ENCODE results near the gene KRTAP12-1. TPM values are rescaled to one million over a fixed set of nuclear protein-coding genes. Genes with fewer than 3 reads are reported as not detected.

Gene KRTAP12-1
- total RNA-seq, 2 experiments from 2014 or later = not detected

- no peak for DNase-seq
- Mint-ChIP-seq H3K27me3 (peaks cover 22% of the 10 kb centered on the region), H3K4me1 (ENCODE audit: low read depth) (peaks cover 10% of the 10 kb centered on the region), H3K4me3 (no peak overlapping the region), H3K9me3 (no peaks in the 10 kb centered on the region), H3K27ac (no peak overlapping the region), H3K36me3 (no peaks in the 10 kb centered on the region)
- intact Hi-C loops (cut with micrococcal nuclease) = no loop called here
- ChIA-PET CTCF (interaction anchor here (1.3 kb wide), 1 partner anchor 212 kb away, joined by 3 read pairs; no protein-coding TSS in a partner anchor), POLR2A (interaction anchor here (1.3 kb wide), 1 partner anchor 13 kb away, joined by 4 read pairs; no protein-coding TSS in a partner anchor)
These were observed 40.8 kb upstream of the KRTAP12-1 start for GRCh38 chr21:44722731-44723130.

- CTCF ChIA-PET = interaction anchor here (1.2 kb wide), 1 partner anchor 22 kb away, joined by 4 read pairs; no protein-coding TSS in a partner anchor
- POLR2A ChIA-PET = no interaction called here
- intact Hi-C loops (cut with micrococcal nuclease) = no loop called here
- Mint-ChIP-seq H3K9me3 (no peaks in the 10 kb centered on the region), H3K27me3 (peaks cover 20% of the 10 kb centered on the region), H3K36me3 (no peaks in the 10 kb centered on the region), H3K4me1 (ENCODE audit: low read depth) (peaks cover 10% of the 10 kb centered on the region), H3K4me3 (no peak overlapping the region), H3K27ac (no peak overlapping the region)
- DNase-seq = no peak
These were observed 38.2 kb upstream of the KRTAP12-1 start for GRCh38 chr21:44720170-44720569.

- intact Hi-C loops (cut with micrococcal nuclease) = no loop called here
- H3K27me3 Mint-ChIP-seq = peaks cover 29% of the 10 kb centered on the region
- no peak for DNase-seq
- ChIA-PET CTCF (no interaction called here), POLR2A (no interaction called here)
- no peak overlapping the region for H3K4me3 Mint-ChIP-seq
- no peak overlapping the region for H3K27ac Mint-ChIP-seq
- H3K36me3 Mint-ChIP-seq = no peaks in the 10 kb centered on the region
- H3K9me3 Mint-ChIP-seq = no peaks in the 10 kb centered on the region
- H3K4me1 Mint-ChIP-seq (ENCODE audit: low read depth) = peaks cover 12% of the 10 kb centered on the region
These were observed 36.6 kb upstream of the KRTAP12-1 start for GRCh38 chr21:44718571-44718970.

- H3K4me1 Mint-ChIP-seq (ENCODE audit: low read depth) = peaks cover 10% of the 10 kb centered on the region
- no peaks in the 10 kb centered on the region for H3K36me3 Mint-ChIP-seq
- no peak for DNase-seq
- ChIA-PET CTCF (no interaction called here), POLR2A (no interaction called here)
- no peaks in the 10 kb centered on the region for H3K9me3 Mint-ChIP-seq
- H3K27me3 Mint-ChIP-seq = peaks cover 32% of the 10 kb centered on the region
- H3K27ac Mint-ChIP-seq = no peak overlapping the region
- intact Hi-C loops (cut with micrococcal nuclease) = no loop called here
- no peak overlapping the region for H3K4me3 Mint-ChIP-seq
These were observed 36.1 kb upstream of the KRTAP12-1 start for GRCh38 chr21:44718093-44718492.

- no peaks in the 10 kb centered on the region for H3K36me3 Mint-ChIP-seq
- intact Hi-C loops (cut with micrococcal nuclease) = no loop called here
- no peak overlapping the region for H3K4me3 Mint-ChIP-seq
- peaks cover 33% of the 10 kb centered on the region for H3K27me3 Mint-ChIP-seq
- POLR2A ChIA-PET = no interaction called here
- H3K27ac Mint-ChIP-seq = no peak overlapping the region
- H3K9me3 Mint-ChIP-seq = no peaks in the 10 kb centered on the region
- peaks cover 6% of the 10 kb centered on the region for H3K4me1 Mint-ChIP-seq (ENCODE audit: low read depth)
- no peak for DNase-seq
- CTCF ChIA-PET = no interaction called here
These were observed 35.0 kb upstream of the KRTAP12-1 start for GRCh38 chr21:44716984-44717383.

GRCh38 chr21:44714905-44715304 lies 32.9 kb upstream of the KRTAP12-1 start:
- H3K27me3 Mint-ChIP-seq = peaks cover 49% of the 10 kb centered on the region
- H3K4me1 Mint-ChIP-seq (ENCODE audit: low read depth) = peaks cover 20% of the 10 kb centered on the region
- intact Hi-C loops (cut with micrococcal nuclease) = no loop called here
- H3K4me3 Mint-ChIP-seq = no peak overlapping the region
- no peak overlapping the region for H3K27ac Mint-ChIP-seq
- POLR2A ChIA-PET = no interaction called here
- no peak for DNase-seq
- H3K9me3 Mint-ChIP-seq = no peaks in the 10 kb centered on the region
- CTCF ChIA-PET = no interaction called here
- H3K36me3 Mint-ChIP-seq = no peaks in the 10 kb centered on the region

GRCh38 chr21:44713846-44714245 lies 31.9 kb upstream of the KRTAP12-1 start:
- CTCF ChIA-PET = no interaction called here
- peaks cover 58% of the 10 kb centered on the region for H3K27me3 Mint-ChIP-seq
- intact Hi-C loops (cut with micrococcal nuclease) = no loop called here
- no peaks in the 10 kb centered on the region for H3K9me3 Mint-ChIP-seq
- peaks cover 28% of the 10 kb centered on the region for H3K4me1 Mint-ChIP-seq (ENCODE audit: low read depth)
- POLR2A ChIA-PET = no interaction called here
- no peaks in the 10 kb centered on the region for H3K36me3 Mint-ChIP-seq
- no peak overlapping the region for H3K4me3 Mint-ChIP-seq
- no peak for DNase-seq
- no peak overlapping the region for H3K27ac Mint-ChIP-seq

- Mint-ChIP-seq H3K9me3 (no peaks in the 10 kb centered on the region), H3K27ac (no peak overlapping the region), H3K27me3 (peaks cover 65% of the 10 kb centered on the region), H3K4me3 (no peak overlapping the region), H3K36me3 (no peaks in the 10 kb centered on the region), H3K4me1 (ENCODE audit: low read depth) (peaks cover 32% of the 10 kb centered on the region)
- ChIA-PET POLR2A (no interaction called here), CTCF (interaction anchor here (0.6 kb wide), 1 partner anchor 738 kb away, joined by 3 read pairs; no protein-coding TSS in a partner anchor)
- intact Hi-C loops (cut with micrococcal nuclease) = no loop called here
- DNase-seq = no peak
These were observed 31.2 kb upstream of the KRTAP12-1 start for GRCh38 chr21:44713130-44713529.

- Mint-ChIP-seq H3K4me1 (ENCODE audit: low read depth) (peaks cover 34% of the 10 kb centered on the region), H3K27ac (no peak overlapping the region), H3K36me3 (no peaks in the 10 kb centered on the region), H3K4me3 (no peak overlapping the region), H3K27me3 (peaks cover 72% of the 10 kb centered on the region), H3K9me3 (no peaks in the 10 kb centered on the region)
- intact Hi-C loops (cut with micrococcal nuclease) = no loop called here
- ChIA-PET CTCF (no interaction called here), POLR2A (no interaction called here)
- no peak for DNase-seq
These were observed 30.5 kb upstream of the KRTAP12-1 start for GRCh38 chr21:44712203-44713028.

GRCh38 chr21:44711327-44712202 lies 29.6 kb upstream of the KRTAP12-1 start, which contains the start of gene TSPEAR:
Gene TSPEAR (minus strand): TSS chr21:44711572. CDS start chr21:44711514, 58 bp downstream.
- Mint-ChIP-seq H3K27me3 (peaks cover 78% of the 10 kb centered on the region), H3K27ac (no peak within 1 kb of the TSS), H3K36me3 (no peaks in the 10 kb centered on the region), H3K4me3 (no peak within 1 kb of the TSS), H3K4me1 (ENCODE audit: low read depth) (peaks cover 34% of the 10 kb centered on the region), H3K9me3 (no peaks in the 10 kb centered on the region)
- ChIA-PET CTCF (no interaction called here), POLR2A (no interaction called here)
- intact Hi-C loops (cut with micrococcal nuclease) = no loop called here
- peak; percentile 10 for DNase-seq

GRCh38 chr21:44710756-44711326 lies 28.9 kb upstream of the KRTAP12-1 start:
- POLR2A ChIA-PET = no interaction called here
- Mint-ChIP-seq H3K9me3 (peaks cover 4% of the 10 kb centered on the region), H3K27me3 (peaks cover 80% of the 10 kb centered on the region), H3K27ac (no peak overlapping the region), H3K4me3 (no peak overlapping the region), H3K4me1 (ENCODE audit: low read depth) (peaks cover 34% of the 10 kb centered on the region), H3K36me3 (peaks cover 3% of the 10 kb centered on the region)
- peak; percentile 9 for DNase-seq
- CTCF ChIA-PET = no interaction called here
- intact Hi-C loops (cut with micrococcal nuclease) = no loop called here

GRCh38 chr21:44710294-44710665 lies 28.3 kb upstream of the KRTAP12-1 start:
- intact Hi-C loops (cut with micrococcal nuclease) = no loop called here
- Mint-ChIP-seq H3K36me3 (peaks cover 6% of the 10 kb centered on the region), H3K9me3 (peaks cover 7% of the 10 kb centered on the region), H3K27me3 (peaks cover 80% of the 10 kb centered on the region), H3K27ac (no peak overlapping the region), H3K4me3 (no peak overlapping the region), H3K4me1 (ENCODE audit: low read depth) (peaks cover 34% of the 10 kb centered on the region)
- peak; percentile 9 for DNase-seq
- CTCF ChIA-PET = interaction anchor here (1.0 kb wide), 1 partner anchor 222 kb away, joined by 3 read pairs; no protein-coding TSS in a partner anchor
- POLR2A ChIA-PET = interaction anchor here (1.1 kb wide), 1 partner anchor 13 kb away, joined by 4 read pairs; no protein-coding TSS in a partner anchor
